ENCODE data around the gene HOATZ.
A peak's percentile ranks its signal among the peaks of the same experiment; 100 is the strongest.

HOATZ gene

GRCh38 chr11:111550258-111550657 is 35.7 kb downstream of the HOATZ start:
- DNase-seq, result no peak

DNA sequence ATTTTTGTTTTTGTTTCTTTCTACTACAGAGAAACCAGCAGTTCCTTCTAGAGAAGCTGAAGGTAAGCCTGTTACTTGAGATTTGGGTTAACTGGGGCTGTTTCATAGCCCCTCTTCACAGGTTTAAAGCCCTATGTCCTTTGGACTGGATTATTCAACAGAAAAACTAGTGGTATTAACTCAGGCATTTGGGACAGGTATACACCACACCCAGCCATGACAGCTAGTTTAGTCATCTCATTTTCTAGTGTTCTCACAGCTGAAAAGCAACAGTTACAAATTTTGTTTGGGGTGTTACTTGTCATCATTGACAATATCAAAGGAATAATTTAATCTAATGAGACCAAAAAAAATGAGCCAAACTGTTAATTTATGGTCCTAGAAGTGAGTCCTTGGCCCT is 40.0 kb downstream of the HOATZ start:
- no peak for DNase-seq

- DNase-seq, result peak; percentile 83
These were observed 40.7 kb downstream of the HOATZ start for GRCh38 chr11:111555255-111555654.

DNA sequence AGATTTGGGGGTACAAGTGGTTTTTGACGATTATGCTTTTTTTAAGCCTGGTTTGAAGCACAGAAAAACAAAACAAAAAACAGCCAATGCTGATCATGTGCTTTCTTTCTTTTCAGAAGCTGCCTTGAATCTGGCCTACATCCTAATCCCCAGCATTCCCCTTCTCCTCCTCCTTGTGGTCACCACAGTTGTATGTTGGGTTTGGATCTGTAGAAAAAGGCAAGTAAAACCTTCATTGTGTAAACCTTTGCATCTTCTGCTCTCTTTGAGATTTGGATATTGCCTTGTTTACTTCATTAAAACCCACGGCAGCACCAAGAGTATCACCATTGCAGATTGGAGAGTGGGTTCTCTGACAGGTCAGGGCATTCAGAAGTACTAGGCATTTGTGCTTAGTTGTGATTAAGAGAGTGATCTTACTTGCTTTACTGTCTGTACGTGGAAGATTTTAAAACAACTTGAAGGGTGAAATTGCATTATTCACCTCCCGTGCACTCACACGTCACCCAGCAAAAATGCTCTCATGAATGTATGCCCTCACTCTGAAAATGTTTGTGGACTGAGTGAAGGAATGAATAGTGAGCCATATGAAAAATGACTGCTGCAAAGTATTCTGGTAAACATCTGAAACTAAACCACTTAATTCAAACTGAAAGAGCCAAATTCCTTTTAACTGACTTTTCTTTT is 43.0 kb downstream of the HOATZ start:
- peak; percentile 99 for DNase-seq

GRCh38 chr11:111559800-111560464 is 45.4 kb downstream of the HOATZ start:
- no peak for DNase-seq

DNA sequence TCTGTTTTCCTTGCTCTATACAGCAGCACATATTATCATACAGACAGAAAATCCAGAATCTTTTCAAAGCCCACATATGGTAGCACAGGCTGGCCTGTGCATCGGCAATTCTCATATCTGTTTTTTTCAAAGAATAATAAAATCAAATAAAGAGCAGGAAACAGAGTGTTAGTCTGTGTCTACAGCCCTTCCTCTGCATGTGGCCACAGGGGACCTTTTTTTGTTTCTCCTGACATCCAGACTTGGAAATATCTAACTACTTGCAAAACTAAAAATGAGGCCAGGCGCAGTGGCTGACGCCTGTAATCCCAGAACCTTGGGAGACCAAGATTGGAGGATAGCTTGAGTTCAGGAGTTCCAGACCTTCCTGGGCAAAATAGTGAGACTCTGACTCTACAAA is 46.2 kb downstream of the HOATZ start:
- no peak for DNase-seq

GRCh38 chr11:111561306-111561705 is 46.7 kb downstream of the HOATZ start:
- DNase-seq, result no peak

DNA sequence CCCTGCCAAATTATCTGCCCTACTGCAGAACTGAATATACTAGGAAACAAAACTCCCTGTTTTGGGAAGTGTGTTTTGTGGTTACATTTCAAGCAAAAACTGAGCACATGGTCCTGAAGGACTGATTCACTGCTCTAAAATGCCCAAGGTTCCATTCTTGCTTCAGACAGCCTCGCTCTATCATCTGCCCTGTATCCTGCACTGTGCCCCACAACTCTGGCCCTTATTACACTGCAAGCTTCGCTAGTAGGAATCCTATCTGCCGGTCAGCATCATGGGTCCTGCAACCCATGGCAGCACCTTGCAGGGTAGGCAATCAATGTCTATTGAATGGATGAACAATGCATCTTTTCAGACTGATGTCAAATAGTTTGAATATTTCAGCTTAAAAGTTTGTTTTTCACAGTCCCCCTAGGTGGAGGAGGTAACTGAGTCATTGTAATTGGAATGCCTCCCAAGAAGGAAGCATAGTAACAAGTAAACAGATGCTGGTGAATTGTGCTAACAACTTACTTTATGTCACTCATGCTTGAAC is 47.3 kb downstream of the HOATZ start:
- peak; percentile 89 for DNase-seq

- DNase-seq, result no peak
These were observed 48.3 kb downstream of the HOATZ start for GRCh38 chr11:111562692-111563389.

- peak; percentile 79 for DNase-seq
These were observed 50.6 kb downstream of the HOATZ start for GRCh38 chr11:111565114-111565720.

DNA sequence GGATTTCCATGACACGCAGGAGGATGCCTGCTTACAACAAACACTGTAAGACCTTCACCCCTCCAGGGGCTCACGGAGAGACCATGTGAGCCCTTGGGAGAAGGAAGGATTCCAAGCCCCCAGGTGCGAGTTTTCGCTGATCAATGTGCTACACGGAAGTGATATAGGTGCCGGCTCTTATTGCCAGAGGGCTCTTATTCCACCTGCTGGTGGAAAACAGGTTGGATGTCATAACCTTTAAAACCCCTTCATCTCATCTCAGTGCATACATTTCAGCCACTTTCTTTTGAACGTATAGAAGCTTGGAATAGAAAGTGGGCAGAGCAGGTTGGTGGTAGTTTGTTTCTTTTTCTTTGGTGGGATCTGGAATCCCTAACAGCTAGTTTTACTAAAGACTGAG is 51.7 kb downstream of the HOATZ start:
- DNase-seq, result no peak

GRCh38 chr11:111569476-111569875 is 54.9 kb downstream of the HOATZ start:
- peak; percentile 75 for DNase-seq

GRCh38 chr11:111570796-111571195 is 56.2 kb downstream of the HOATZ start:
- no peak for DNase-seq

DNA sequence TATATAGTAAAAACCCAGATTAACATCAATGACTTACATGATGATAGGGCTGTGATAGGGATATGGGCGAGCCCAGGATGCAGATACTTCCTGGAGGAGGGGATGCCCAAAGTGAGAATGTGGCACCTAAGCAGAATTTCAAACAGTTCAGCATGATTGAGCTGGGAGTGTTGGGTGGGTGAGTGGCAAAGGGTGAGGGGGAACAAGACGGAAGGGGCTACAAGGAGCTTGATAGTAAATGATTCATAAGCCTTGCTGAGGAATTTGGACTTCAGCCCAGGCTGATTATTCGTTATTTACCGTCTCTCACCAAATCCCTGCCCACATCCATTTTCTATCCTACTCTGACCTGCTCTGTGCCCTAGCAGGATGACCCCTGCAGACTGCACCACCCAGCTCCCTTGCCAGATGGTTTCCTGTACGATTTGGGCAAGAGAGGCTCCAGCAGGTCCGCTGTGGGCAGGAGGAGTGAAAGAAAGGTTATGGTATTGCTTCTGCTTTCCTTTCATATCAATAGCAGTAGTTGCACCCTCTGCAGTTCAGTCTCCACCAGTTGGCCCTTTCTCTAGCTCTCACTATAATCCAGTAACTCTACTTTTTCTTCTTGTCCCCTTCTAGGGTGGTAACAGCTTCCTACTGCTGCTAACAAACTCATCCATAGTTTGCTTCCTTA is 57.4 kb downstream of the HOATZ start:
- DNase-seq, result peak; percentile 56

DNA sequence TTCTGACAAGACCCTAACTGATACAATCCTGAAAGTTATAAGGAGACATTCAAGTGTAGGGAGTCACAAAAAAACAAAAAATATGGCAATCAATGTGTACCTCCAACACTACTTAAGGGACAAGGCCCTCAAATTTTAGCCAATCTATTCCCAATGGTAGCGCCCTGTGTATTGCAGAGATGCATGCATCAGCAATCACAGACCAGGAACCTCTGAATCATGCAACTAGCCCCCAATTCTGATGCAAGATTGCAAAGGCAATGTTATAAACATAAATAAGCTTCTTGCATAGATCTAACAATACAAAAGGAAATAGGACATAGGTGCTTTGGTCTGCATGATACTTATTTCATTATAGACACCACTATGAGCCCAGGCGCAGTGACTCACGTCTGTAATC is 58.0 kb downstream of the HOATZ start:
- DNase-seq, result no peak

DNA sequence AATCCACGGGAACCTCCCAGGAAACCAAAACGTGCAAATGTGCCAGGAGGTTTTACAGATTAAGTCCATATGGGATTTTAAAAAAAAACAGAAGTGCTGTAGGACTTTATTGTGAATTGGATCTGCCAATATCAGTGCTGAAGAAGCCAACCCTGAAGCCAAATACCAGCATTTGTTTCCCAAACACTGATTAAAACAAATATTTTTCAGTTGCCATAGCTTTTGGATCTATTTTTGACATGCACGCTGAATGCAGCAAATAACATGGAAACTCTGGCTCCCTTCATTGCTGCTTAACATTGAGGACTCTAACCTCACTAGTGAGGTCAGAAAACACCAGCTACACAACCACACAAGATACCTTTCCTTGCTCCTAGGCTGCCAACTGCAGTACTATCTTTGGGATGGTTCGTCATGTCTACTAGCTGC is 59.3 kb downstream of the HOATZ start:
- peak; percentile 24 for DNase-seq

DNA sequence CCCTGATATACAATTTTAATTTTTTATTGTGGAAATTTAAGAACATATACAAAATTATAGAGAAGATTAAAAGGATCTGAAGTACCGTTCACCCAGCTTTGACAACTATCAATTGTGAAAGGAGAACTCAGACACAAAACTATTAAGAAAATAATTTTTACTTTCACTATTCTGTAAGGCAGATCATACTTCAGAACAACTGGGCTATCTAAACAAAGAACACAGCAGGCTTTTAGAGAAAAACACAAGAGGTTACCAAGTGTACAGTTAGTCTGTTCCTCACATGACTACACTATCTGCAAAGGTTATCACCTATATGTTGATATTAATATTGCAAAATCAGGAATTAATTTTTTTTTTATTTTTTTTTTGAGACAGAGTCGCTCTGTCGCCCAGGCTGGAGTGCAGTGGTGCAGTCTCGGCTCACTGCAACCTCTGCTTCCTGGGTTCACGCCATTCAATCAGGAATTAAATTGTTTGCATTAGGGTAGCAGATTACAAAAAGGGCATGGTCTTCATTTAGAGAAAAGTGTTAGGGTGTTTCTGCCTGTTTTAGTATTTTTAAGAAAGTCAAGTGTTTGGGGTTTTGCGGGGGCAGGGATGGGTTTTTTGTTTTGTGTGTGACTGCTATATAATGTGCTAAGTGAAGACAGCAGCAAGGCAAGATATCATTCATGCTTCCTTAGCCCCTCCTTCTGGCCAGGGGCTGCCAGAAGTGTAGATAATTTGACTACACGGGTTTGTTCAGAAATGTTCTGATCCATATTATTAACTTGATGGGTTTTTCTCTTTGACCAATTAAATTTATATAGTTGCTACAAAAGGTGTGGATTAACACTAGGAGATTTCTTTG is 60.0 kb downstream of the HOATZ start:
- peak; percentile 27 for DNase-seq

GRCh38 chr11:111575740-111576139 is 61.2 kb downstream of the HOATZ start:
- DNase-seq, result no peak

DNA sequence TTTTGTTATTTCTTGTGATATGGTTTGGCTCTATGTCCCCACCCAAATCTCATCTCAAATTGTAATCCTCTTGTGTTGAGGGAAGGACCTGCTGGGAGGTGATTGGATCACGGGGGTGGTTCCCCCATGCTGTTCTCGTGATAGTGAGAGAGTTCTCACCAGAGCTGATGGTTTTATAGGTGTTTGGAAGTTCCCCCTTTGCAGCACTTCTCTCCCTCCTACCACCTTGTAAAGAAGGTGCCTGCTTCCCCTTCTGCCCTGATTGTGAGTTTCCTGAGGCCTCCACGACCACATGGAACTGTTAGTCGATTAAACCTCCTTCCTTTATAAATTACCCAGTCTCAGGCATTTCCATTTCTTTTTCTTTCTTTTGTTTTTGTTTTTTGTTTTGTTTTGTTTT is 63.2 kb downstream of the HOATZ start:
- DNase-seq, result no peak

- DNase-seq, result no peak
These were observed 66.8 kb downstream of the HOATZ start for GRCh38 chr11:111581341-111581740.

DNA sequence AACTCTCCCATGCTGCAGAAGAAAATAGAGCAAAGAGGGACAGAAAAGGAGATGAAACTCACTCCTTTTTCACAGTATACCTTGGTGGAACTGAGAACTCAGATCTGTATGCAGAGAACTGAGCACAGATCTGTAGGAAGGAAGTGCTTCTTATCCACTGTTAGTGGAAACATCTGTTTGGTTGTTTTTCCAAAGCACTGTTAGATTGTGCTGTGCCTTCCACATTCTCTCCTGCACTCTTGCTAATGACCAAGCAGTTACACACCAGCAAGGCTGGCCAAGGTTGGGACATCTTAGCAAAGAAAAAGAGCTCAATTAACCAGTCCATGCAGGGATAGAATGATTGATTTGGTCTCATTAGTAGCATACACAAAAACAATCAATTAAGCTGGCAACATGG is 67.6 kb downstream of the HOATZ start:
- DNase-seq, result no peak

GRCh38 chr11:111582881-111583280 is 68.3 kb downstream of the HOATZ start:
- no peak for DNase-seq
